ENCODE measurements around the gene C8B.

C8B gene

GRCh38 chr1:56967355-56967754 is 1.5 kb upstream of the C8B start:
- Histone ChIP-seq H3K23ac (ENCODE audit: low read length in 2 of 2) (no peak overlapping the region), H3K4me2 (ENCODE audit: low read length, poor library complexity, severe bottlenecking) (no peak overlapping the region), H3K27me3 (ENCODE audit: control insufficient read depth in 1 of 2, insufficient read depth in 1 of 2, low read length in 2 of 2) (no peaks in the 10 kb centered on the region), H2BK120ac (ENCODE audit: low read depth, low read length) (no peak overlapping the region), H3K18ac (ENCODE audit: low read depth in 1 of 2, low read length in 2 of 2) (no peak overlapping the region), H2BK12ac (ENCODE audit: low read length in 2 of 2) (no peak overlapping the region), H2AK5ac (ENCODE audit: low read length, severe bottlenecking) (no peak overlapping the region), H3K14ac (ENCODE audit: low read length in 2 of 2) (no peak overlapping the region), H3K9ac (ENCODE audit: low read length) (no peak overlapping the region), H4K91ac (ENCODE audit: low read length) (no peak overlapping the region), H2BK15ac (ENCODE audit: low read depth, poor library complexity, severe bottlenecking) (no peak overlapping the region), H2BK5ac (ENCODE audit: low read depth, low read length, poor library complexity, severe bottlenecking) (no peak overlapping the region), H4K8ac (ENCODE audit: low read length) (no peak overlapping the region), H3K9me3 (ENCODE audit: control insufficient read depth, low read length) (peaks cover 3% of the 10 kb centered on the region), H3K36me3 (ENCODE audit: control insufficient read depth in 1 of 2, insufficient read depth in 2 of 2, low read depth in 1 of 2, low read length in 2 of 2) (no peaks in the 10 kb centered on the region), H3K79me1 (replicated peaks; ENCODE audit: low read length, poor library complexity, severe bottlenecking) (no peaks in the 10 kb centered on the region), H3K4me1 (ENCODE audit: control insufficient read depth, insufficient read depth, low read depth, low read length) (no peaks in the 10 kb centered on the region), H2AFZ (ENCODE audit: low read depth, low read length) (no peak overlapping the region), H3K4ac (ENCODE audit: low read depth in 1 of 2, low read length in 2 of 2) (no peak overlapping the region), H3K27ac (ENCODE audit: low read length, poor library complexity, severe bottlenecking) (no peak overlapping the region), H3K4me3 (ENCODE audit: insufficient read depth in 1 of 2, low read depth in 1 of 2, low read length in 2 of 2) (no peak overlapping the region)
- 74% methylated on average over 3 of the region's 3 CpGs for WGBS
- no peak for DNase-seq

DNA sequence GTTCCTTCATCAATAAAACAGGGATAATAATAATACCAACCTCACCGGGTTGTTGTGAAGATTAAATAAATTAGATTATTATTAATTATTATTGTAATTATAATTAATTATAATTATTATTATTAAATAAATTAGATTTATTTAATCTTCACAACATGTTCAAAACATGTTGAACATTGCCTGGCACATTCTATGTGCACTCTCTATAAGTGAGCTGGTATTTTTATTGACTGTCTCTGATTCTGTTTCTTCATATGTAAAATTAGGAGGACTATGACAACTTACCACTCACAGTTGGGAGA is 834 bp upstream of the C8B start:
- Histone ChIP-seq H3K27ac (ENCODE audit: low read length, poor library complexity, severe bottlenecking) (no peak overlapping the region), H4K91ac (ENCODE audit: low read length) (no peak overlapping the region), H3K4me3 (ENCODE audit: insufficient read depth in 1 of 2, low read depth in 1 of 2, low read length in 2 of 2) (no peak overlapping the region), H3K36me3 (ENCODE audit: control insufficient read depth in 1 of 2, insufficient read depth in 2 of 2, low read depth in 1 of 2, low read length in 2 of 2) (no peaks in the 10 kb centered on the region), H3K14ac (ENCODE audit: low read length in 2 of 2) (no peak overlapping the region), H2AK5ac (ENCODE audit: low read length, severe bottlenecking) (no peak overlapping the region), H2BK120ac (ENCODE audit: low read depth, low read length) (no peak overlapping the region), H4K8ac (ENCODE audit: low read length) (no peak overlapping the region), H2BK15ac (ENCODE audit: low read depth, poor library complexity, severe bottlenecking) (no peak overlapping the region), H3K79me1 (replicated peaks; ENCODE audit: low read length, poor library complexity, severe bottlenecking) (no peaks in the 10 kb centered on the region), H2BK5ac (ENCODE audit: low read depth, low read length, poor library complexity, severe bottlenecking) (no peak overlapping the region), H2BK12ac (ENCODE audit: low read length in 2 of 2) (no peak overlapping the region), H3K23ac (ENCODE audit: low read length in 2 of 2) (no peak overlapping the region), H3K4me1 (ENCODE audit: control insufficient read depth, insufficient read depth, low read depth, low read length) (no peaks in the 10 kb centered on the region), H3K9ac (ENCODE audit: low read length) (no peak overlapping the region), H3K27me3 (ENCODE audit: control insufficient read depth in 1 of 2, insufficient read depth in 1 of 2, low read length in 2 of 2) (no peaks in the 10 kb centered on the region), H2AFZ (ENCODE audit: low read depth, low read length) (no peak overlapping the region), H3K9me3 (ENCODE audit: control insufficient read depth, low read length) (peaks cover 3% of the 10 kb centered on the region), H3K4me2 (ENCODE audit: low read length, poor library complexity, severe bottlenecking) (no peak overlapping the region), H3K18ac (ENCODE audit: low read depth in 1 of 2, low read length in 2 of 2) (no peak overlapping the region), H3K4ac (ENCODE audit: low read depth in 1 of 2, low read length in 2 of 2) (no peak overlapping the region)
- DNase-seq = no peak
- WGBS = no CpG with 5 or more reads among the region's 1 CpG

GRCh38 chr1:56965191-56965590 is 624 bp downstream of the C8B start:
- no peak overlapping the region for H3K14ac ChIP-seq (ENCODE audit: low read length in 2 of 2)
- no peak overlapping the region for H2BK15ac ChIP-seq (ENCODE audit: low read depth, poor library complexity, severe bottlenecking)
- no peak overlapping the region for H3K27ac ChIP-seq (ENCODE audit: low read length, poor library complexity, severe bottlenecking)
- no peak overlapping the region for H4K91ac ChIP-seq (ENCODE audit: low read length)
- no peak overlapping the region for H3K18ac ChIP-seq (ENCODE audit: low read depth in 1 of 2, low read length in 2 of 2)
- no peak overlapping the region for H4K8ac ChIP-seq (ENCODE audit: low read length)
- 100% methylated on average over 1 of the region's 3 CpGs for WGBS
- H2AFZ ChIP-seq (ENCODE audit: low read depth, low read length) = no peak overlapping the region
- H3K23ac ChIP-seq (ENCODE audit: low read length in 2 of 2) = no peak overlapping the region
- no peaks in the 10 kb centered on the region for H3K79me1 ChIP-seq (replicated peaks; ENCODE audit: low read length, poor library complexity, severe bottlenecking)
- no peak overlapping the region for H3K4me3 ChIP-seq (ENCODE audit: insufficient read depth in 1 of 2, low read depth in 1 of 2, low read length in 2 of 2)
- no peak overlapping the region for H2BK12ac ChIP-seq (ENCODE audit: low read length in 2 of 2)
- H2BK5ac ChIP-seq (ENCODE audit: low read depth, low read length, poor library complexity, severe bottlenecking) = no peak overlapping the region
- H3K4ac ChIP-seq (ENCODE audit: low read depth in 1 of 2, low read length in 2 of 2) = no peak overlapping the region
- H2BK120ac ChIP-seq (ENCODE audit: low read depth, low read length) = no peak overlapping the region
- H3K4me1 ChIP-seq (ENCODE audit: control insufficient read depth, insufficient read depth, low read depth, low read length) = no peaks in the 10 kb centered on the region
- no peaks in the 10 kb centered on the region for H3K36me3 ChIP-seq (ENCODE audit: control insufficient read depth in 1 of 2, insufficient read depth in 2 of 2, low read depth in 1 of 2, low read length in 2 of 2)
- H3K9me3 ChIP-seq (ENCODE audit: control insufficient read depth, low read length) = peaks cover 3% of the 10 kb centered on the region
- H3K9ac ChIP-seq (ENCODE audit: low read length) = no peak overlapping the region
- H3K27me3 ChIP-seq (ENCODE audit: control insufficient read depth in 1 of 2, insufficient read depth in 1 of 2, low read length in 2 of 2) = no peaks in the 10 kb centered on the region
- no peak for DNase-seq
- H2AK5ac ChIP-seq (ENCODE audit: low read length, severe bottlenecking) = no peak overlapping the region
- H3K4me2 ChIP-seq (ENCODE audit: low read length, poor library complexity, severe bottlenecking) = no peak overlapping the region

GRCh38 chr1:56964349-56965017 is 1.3 kb downstream of the C8B start:
- H3K27ac ChIP-seq (ENCODE audit: low read length, poor library complexity, severe bottlenecking) = no peak overlapping the region
- H3K79me1 ChIP-seq (replicated peaks; ENCODE audit: low read length, poor library complexity, severe bottlenecking) = no peaks in the 10 kb centered on the region
- H3K23ac ChIP-seq (ENCODE audit: low read length in 2 of 2) = no peak overlapping the region
- no peaks in the 10 kb centered on the region for H3K36me3 ChIP-seq (ENCODE audit: control insufficient read depth in 1 of 2, insufficient read depth in 2 of 2, low read depth in 1 of 2, low read length in 2 of 2)
- DNase-seq = no peak
- no peaks in the 10 kb centered on the region for H3K4me1 ChIP-seq (ENCODE audit: control insufficient read depth, insufficient read depth, low read depth, low read length)
- no peak overlapping the region for H3K18ac ChIP-seq (ENCODE audit: low read depth in 1 of 2, low read length in 2 of 2)
- no peak overlapping the region for H2BK12ac ChIP-seq (ENCODE audit: low read length in 2 of 2)
- 93% methylated on average over 9 of the region's 9 CpGs for WGBS
- H4K8ac ChIP-seq (ENCODE audit: low read length) = no peak overlapping the region
- H2BK15ac ChIP-seq (ENCODE audit: low read depth, poor library complexity, severe bottlenecking) = no peak overlapping the region
- H2AK5ac ChIP-seq (ENCODE audit: low read length, severe bottlenecking) = no peak overlapping the region
- H3K4ac ChIP-seq (ENCODE audit: low read depth in 1 of 2, low read length in 2 of 2) = no peak overlapping the region
- H3K9me3 ChIP-seq (ENCODE audit: control insufficient read depth, low read length) = peaks cover 3% of the 10 kb centered on the region
- no peak overlapping the region for H2BK120ac ChIP-seq (ENCODE audit: low read depth, low read length)
- no peak overlapping the region for H3K14ac ChIP-seq (ENCODE audit: low read length in 2 of 2)
- no peak overlapping the region for H3K4me2 ChIP-seq (ENCODE audit: low read length, poor library complexity, severe bottlenecking)
- no peak overlapping the region for H2BK5ac ChIP-seq (ENCODE audit: low read depth, low read length, poor library complexity, severe bottlenecking)
- no peaks in the 10 kb centered on the region for H3K27me3 ChIP-seq (ENCODE audit: control insufficient read depth in 1 of 2, insufficient read depth in 1 of 2, low read length in 2 of 2)
- H2AFZ ChIP-seq (ENCODE audit: low read depth, low read length) = no peak overlapping the region
- H4K91ac ChIP-seq (ENCODE audit: low read length) = no peak overlapping the region
- H3K4me3 ChIP-seq (ENCODE audit: insufficient read depth in 1 of 2, low read depth in 1 of 2, low read length in 2 of 2) = no peak overlapping the region
- H3K9ac ChIP-seq (ENCODE audit: low read length) = no peak overlapping the region

Data from mesenchymal stem cell (in vitro differentiated cells and primary cell).